ENCODE measurements around the gene DLL1.

DLL1 gene

GRCh38 chr6:170253910-170254269 lies 37.0 kb downstream of the DLL1 start:
- no peak for DNase-seq (ENCODE audit: extremely low read depth in 1 of 2, low read depth in 1 of 2)

- DNase-seq (ENCODE audit: extremely low read depth in 1 of 2, low read depth in 1 of 2) = no peak
Observed at GRCh38 chr6:170253226-170253909, 37.5 kb downstream of the DLL1 start.

- no peak for DNase-seq (ENCODE audit: extremely low read depth in 1 of 2, low read depth in 1 of 2)
Observed at GRCh38 chr6:170251776-170252571, 38.9 kb downstream of the DLL1 start.

DNA sequence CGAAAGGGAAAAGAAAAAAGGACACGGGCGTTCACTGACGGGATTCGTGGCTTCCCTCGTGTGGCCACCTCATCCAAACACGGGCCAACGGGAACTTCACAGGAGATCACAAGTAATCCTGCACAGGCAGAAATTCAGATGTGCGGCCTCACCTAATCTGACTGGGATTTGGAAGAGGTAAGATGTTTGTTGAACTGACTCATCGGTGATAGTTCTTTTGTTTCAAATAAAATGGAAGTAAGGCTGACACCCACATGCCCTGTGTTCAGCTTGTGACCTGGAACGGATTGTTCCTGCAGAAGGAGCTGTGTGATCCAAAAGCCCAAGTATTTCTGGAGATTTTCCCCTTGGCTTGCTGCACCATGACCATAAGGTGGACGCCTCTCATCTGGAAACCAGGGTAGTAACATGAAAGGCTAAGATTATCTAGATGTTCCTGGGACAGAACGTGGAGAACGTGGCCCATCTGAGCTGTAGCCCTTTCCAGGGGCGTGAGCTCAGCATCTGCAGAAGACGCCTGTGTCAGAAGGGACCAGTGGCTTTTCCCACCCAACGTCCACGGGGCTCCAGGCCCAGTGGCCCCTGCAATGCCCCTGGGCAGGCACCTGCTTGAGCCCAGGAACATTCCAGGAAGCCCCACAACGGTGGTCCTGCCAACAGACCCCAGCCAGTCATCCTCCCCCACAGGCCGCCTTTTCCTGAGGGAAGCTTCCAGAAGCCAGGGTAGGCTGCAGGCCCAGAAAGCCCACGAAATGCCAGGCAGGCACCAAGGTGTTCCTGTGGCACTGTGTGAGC lies 39.7 kb downstream of the DLL1 start:
- no peak for DNase-seq (ENCODE audit: extremely low read depth in 1 of 2, low read depth in 1 of 2)

DNA sequence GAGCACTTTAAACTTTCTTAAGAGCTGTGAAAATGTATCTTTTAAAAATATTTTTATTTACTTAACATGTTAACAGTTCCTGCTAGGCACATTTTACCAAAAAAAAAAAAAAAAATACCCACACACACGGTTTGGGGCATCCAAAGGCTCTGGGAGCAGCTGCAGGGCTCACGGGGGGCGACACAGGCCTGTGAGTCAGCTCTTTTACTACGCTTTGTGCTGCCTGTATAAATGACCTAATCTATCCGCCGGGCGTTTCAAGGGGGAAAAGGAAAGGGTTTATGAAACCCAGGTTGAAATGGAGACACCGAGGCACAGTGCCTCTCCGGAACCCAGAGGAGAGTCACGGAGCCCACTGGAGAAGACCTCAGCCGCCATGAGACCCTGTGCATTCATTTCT lies 40.4 kb downstream of the DLL1 start:
- no peak for DNase-seq (ENCODE audit: extremely low read depth in 1 of 2, low read depth in 1 of 2)

DNA sequence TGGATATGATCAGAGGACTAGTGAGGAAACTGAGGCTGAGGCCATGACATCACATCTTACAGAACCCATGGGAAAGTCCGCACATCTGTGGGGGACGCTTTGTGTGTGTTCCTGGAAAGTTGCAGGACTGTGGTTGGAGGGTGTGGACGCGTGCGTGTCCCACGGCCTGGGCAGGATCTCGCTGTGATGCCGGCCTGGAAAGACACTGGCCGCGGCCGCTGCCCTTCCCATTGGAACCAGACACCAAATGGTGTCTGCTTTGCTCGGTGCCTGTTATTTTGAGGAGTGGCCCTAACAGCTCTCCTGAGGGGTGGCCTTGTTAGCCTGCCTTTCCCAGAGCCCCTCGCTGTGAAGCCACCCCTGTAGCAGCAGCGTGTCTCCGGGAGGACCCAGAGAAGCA lies 41.1 kb downstream of the DLL1 start:
- DNase-seq (ENCODE audit: extremely low read depth in 1 of 2, low read depth in 1 of 2) = no peak

GRCh38 chr6:170248861-170249600 lies 41.8 kb downstream of the DLL1 start:
- DNase-seq (ENCODE audit: extremely low read depth in 1 of 2, low read depth in 1 of 2) = no peak

GRCh38 chr6:170248111-170248805 lies 42.6 kb downstream of the DLL1 start:
- DNase-seq (ENCODE audit: extremely low read depth in 1 of 2, low read depth in 1 of 2) = no peak

- no peak for DNase-seq (ENCODE audit: extremely low read depth in 1 of 2, low read depth in 1 of 2)
Observed at GRCh38 chr6:170247178-170247701, 43.6 kb downstream of the DLL1 start.

- no peak for DNase-seq (ENCODE audit: extremely low read depth in 1 of 2, low read depth in 1 of 2)
Observed at GRCh38 chr6:170245475-170245992, 45.3 kb downstream of the DLL1 start.

DNA sequence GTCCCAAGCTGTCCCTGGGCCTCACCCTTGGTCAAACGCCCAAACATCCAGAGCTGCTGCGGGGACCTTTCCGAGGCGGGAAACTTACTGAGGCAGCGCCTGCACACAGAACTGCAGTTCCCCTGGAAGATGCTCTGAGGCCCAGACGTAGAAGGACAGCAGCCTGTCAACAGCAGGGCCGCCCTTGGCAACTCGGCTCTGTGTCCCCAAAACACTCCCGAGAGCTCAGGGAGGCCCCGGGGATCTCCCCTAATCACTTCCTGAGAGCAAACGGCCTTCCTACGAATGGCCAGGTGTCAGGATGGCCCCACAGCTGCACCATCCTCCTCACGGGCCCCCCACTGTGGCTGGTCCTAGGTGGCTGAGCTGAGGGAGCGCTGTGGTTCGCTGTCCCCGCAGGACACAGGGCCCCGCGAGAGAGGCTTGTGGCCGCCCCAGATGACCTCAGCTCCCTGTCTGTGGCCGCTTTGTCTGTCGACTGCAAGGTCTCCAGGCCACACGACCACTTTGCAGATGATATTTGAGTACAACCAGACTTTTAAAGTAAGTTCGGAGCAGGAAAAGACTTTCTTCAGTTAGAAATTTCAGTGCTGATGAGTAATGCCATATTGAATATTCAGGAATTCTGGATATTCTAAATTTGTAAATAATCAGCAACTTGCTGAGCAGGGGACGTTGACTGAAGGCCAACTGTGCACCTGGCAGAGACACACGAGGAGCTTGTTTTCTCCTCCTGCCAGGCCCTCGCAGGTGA lies 46.0 kb downstream of the DLL1 start:
- DNase-seq (ENCODE audit: extremely low read depth in 1 of 2, low read depth in 1 of 2) = no peak

DNA sequence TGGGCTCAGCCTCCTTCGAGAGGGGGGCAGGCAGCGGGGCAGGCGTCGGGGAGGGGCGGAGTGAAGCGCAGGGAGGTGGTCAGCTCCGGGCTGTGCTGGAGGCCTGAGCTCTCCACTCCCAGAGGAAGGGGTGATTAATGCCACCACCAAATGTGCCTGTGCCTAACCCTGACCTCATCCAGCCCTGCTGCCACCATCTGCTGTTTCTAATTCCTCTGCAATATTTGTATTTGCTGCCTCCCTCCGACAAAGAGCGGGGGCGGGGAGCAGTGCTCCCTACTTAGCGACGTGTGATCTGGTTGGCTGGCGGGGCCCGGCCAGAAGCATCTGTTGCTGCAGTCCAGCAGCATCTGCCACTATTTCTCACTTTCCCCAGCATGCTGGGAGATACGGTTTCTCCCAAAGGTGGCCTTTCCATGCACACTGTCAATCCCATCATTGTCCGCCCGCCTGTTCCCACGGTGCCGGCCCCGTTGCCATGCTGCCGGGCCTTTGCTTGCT lies 47.0 kb downstream of the DLL1 start:
- DNase-seq (ENCODE audit: extremely low read depth in 1 of 2, low read depth in 1 of 2) = no peak

- DNase-seq (ENCODE audit: extremely low read depth in 1 of 2, low read depth in 1 of 2) = no peak
Observed at GRCh38 chr6:170243386-170243785, 47.5 kb downstream of the DLL1 start.

GRCh38 chr6:170238741-170239565 lies 51.9 kb downstream of the DLL1 start:
- no peak for DNase-seq (ENCODE audit: extremely low read depth in 1 of 2, low read depth in 1 of 2)

GRCh38 chr6:170237999-170238740 lies 52.7 kb downstream of the DLL1 start:
- no peak for DNase-seq (ENCODE audit: extremely low read depth in 1 of 2, low read depth in 1 of 2)

- no peak for DNase-seq (ENCODE audit: extremely low read depth in 1 of 2, low read depth in 1 of 2)
Observed at GRCh38 chr6:170236131-170236836, 54.6 kb downstream of the DLL1 start.

Measured in activated CD8-positive, alpha-beta memory T cell treated with anti-CD3 and anti-CD28 coated beads for 1 hour (primary cell).